Duodenal mucosa (tissue), 2 donors: ENCODE measurements around the gene ANKRD36.
A peak's percentile ranks its signal among the peaks of the same experiment; 100 is the strongest.
"Not testable (repeated sequence)": the region's sequence is repeated elsewhere in the genome, so short reads cannot be mapped to it uniquely, and the experiment has no call there.

Source experiments
- H3K27ac ChIP-seq: one replicate; pipeline ENCODE4 v1.7.0; 2013; ENCODE audit warnings: low read depth, low read length
- H3K27me3 ChIP-seq, 2 donors: one replicate each; pipeline ENCODE4 v1.7.0; 2013; ENCODE audit warnings: low read length in 2 of 2, control low read depth in 1 of 2; ENCODE audit not compliant: insufficient read depth in 2 of 2, control insufficient read depth in 1 of 2
- H3K36me3 ChIP-seq, 2 donors: one replicate each; pipeline ENCODE4 v1.7.0; 2013; ENCODE audit warnings: low read length in 2 of 2, control low read depth in 1 of 2; ENCODE audit not compliant: insufficient read depth in 2 of 2, control insufficient read depth in 1 of 2
- H3K4me1 ChIP-seq, 2 donors: one replicate each; pipeline ENCODE4 v1.7.0; 2013; ENCODE audit warnings: low read length in 2 of 2, control low read depth in 1 of 2; ENCODE audit not compliant: insufficient read depth in 2 of 2, control insufficient read depth in 1 of 2
- H3K4me3 ChIP-seq, 2 donors: one replicate each; pipeline ENCODE4 v1.7.0; 2013; ENCODE audit warnings: low read length in 2 of 2, low read depth in 1 of 2
- H3K9ac ChIP-seq, 2 donors: one replicate each; pipeline ENCODE4 v1.7.0; 2013; ENCODE audit warnings: low read length in 2 of 2, low read depth in 1 of 2
- H3K9me3 ChIP-seq, 2 donors: one replicate each; pipeline ENCODE4 v1.7.0; 2013; ENCODE audit warnings: low read length in 2 of 2, control low read depth in 1 of 2; ENCODE audit not compliant: control insufficient read depth in 1 of 2

ANKRD36 gene

DNA sequence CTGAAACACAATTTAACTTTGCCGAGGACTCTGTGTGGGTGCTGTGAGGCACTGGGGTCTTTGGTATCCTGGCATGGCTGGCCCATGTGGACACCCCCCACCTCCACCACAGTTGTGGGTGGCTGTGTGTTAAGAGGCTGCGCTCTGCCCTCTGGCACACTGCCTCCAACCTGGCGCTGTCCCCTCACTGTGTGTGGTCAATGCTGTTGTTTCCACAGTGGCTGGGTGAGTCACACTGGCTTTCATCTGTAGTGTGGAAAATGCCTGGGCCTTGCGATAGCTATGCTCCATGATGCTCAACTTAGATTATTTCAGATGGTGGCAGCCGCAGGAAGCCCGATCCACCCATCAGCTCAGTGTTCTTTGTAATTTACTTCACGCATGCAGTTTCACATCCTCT is 27.9 kb upstream of the ANKRD36 start:
- H3K36me3 ChIP-seq, H3K9ac ChIP-seq: not testable (repeated sequence)

DNA sequence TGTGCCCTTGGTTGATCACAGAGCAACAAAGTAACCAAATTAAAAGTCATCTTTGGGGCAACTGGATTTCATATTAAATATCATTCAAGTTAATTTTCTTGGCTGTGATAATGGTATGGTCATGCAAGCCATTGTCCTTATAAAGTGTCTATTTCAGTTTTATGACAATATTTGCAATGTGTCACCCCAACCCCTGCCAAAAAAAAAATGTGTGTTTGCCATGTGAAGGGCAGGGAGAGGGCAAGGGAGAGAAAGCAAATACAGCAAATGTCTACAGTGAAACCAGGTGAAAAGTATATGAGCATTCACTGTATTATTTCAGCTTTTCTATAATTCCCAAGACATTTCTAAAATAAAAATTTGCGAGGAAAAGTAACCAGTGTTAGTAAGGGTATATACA is 24.2 kb upstream of the ANKRD36 start:
- H3K36me3 ChIP-seq, H3K9ac ChIP-seq, H3K27ac ChIP-seq, H3K9me3 ChIP-seq, H3K4me1 ChIP-seq, H3K4me3 ChIP-seq, H3K27me3 ChIP-seq: not testable (repeated sequence)

More for the DNA sequence above, 27.9 kb upstream of the ANKRD36 start:
- not testable (repeated sequence) for H3K27ac ChIP-seq, H3K27me3 ChIP-seq, H3K4me3 ChIP-seq, H3K4me1 ChIP-seq, H3K9me3 ChIP-seq

GRCh38 chr2:97092946-97093345 is 20.0 kb upstream of the ANKRD36 start:
- H3K27me3 ChIP-seq, H3K9me3 ChIP-seq, H3K9ac ChIP-seq, H3K4me3 ChIP-seq, H3K4me1 ChIP-seq, H3K27ac ChIP-seq, H3K36me3 ChIP-seq: not testable (repeated sequence)

- H3K9me3 ChIP-seq, H3K4me3 ChIP-seq, H3K27ac ChIP-seq, H3K27me3 ChIP-seq, H3K36me3 ChIP-seq, H3K9ac ChIP-seq, H3K4me1 ChIP-seq: not testable (repeated sequence)
Observed at GRCh38 chr2:97093983-97094771, 18.8 kb upstream of the ANKRD36 start.

DNA sequence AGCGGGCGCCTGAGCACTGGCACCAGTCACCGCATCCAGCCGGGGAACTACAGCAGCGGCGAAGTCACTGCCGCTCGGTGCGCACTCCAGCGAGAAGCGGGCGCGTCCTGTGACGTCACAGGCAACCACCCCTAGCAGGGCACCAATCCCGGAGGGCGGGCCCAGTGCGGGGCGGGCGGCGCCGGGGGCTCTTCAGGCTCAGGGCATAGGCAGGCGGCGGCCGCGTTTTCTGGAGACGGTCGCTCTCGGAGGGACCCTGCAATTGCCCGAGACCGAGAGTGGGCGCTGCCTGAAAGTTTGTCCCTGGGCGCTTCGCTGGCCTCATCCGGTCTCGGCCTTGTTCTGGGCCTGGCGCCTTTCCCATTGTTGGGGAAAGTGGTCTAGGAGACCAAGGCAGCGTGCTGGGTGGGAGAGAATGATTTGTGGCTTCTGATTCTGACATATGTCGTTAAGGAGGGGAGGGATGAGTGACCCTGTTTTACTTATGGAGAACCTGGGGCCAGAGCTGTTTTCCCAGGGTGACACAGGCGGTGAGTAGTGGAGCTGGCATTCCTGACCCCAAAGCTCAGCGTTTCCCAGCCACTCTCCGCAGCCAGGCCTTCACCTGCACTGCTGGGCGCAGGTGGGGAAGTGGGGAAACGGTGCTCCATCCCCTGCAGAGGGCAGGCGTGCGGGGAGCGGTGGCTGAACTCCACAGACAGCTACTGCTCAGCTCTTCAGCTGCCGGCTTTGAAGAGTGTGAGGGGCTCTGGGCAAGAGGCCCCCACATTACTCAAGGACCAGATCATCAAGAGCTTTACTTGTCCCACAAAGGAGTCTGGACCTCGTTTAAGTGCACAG is 18.0 kb upstream of the ANKRD36 start, which contains the start of gene FAHD2B:
Gene FAHD2B (minus strand): TSS at position 111 of the 840 bp plus-strand sequence. CDS start 3,176 bp downstream, outside the sequence.
- H3K27me3 ChIP-seq, H3K4me1 ChIP-seq, H3K36me3 ChIP-seq, H3K27ac ChIP-seq, H3K9me3 ChIP-seq, H3K9ac ChIP-seq: not testable (repeated sequence)
- peak within 1 kb of the TSS in 1 of 2 donors; percentile 36 for H3K4me3 ChIP-seq

DNA sequence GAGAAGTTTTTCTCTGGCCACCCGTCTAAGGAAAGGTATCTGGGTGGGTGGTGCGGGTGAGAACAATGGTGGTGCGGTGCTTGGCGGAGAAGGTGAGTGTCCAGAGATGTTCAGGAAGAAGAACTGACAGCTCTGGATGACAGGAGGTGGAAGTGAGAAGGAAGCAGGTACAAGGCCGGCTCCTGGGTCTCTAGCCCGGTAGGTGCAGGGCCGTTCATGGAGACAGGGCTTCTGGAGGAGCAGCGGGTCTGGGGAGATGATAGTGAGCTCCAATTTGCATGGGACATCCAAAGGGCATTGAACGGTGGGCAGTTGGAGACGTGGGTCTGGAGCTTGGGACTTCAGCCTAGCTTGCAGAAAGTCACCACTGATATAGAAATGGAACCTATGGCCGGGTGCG is 17.3 kb upstream of the ANKRD36 start:
- no peak overlapping the region for H3K4me3 ChIP-seq

GRCh38 chr2:97098786-97099372 is 14.1 kb upstream of the ANKRD36 start:
- not testable (repeated sequence) for H3K27ac ChIP-seq, H3K9me3 ChIP-seq, H3K36me3 ChIP-seq, H3K4me3 ChIP-seq, H3K27me3 ChIP-seq, H3K4me1 ChIP-seq, H3K9ac ChIP-seq

More for the DNA sequence above, 17.3 kb upstream of the ANKRD36 start:
- Histone ChIP-seq H3K36me3 (no peaks in the 10 kb centered on the region), H3K9ac (no peak overlapping the region), H3K27ac (no peak overlapping the region), H3K9me3 (no peaks in the 10 kb centered on the region), H3K4me1 (no peaks in the 10 kb centered on the region), H3K27me3 (no peaks in the 10 kb centered on the region)

DNA sequence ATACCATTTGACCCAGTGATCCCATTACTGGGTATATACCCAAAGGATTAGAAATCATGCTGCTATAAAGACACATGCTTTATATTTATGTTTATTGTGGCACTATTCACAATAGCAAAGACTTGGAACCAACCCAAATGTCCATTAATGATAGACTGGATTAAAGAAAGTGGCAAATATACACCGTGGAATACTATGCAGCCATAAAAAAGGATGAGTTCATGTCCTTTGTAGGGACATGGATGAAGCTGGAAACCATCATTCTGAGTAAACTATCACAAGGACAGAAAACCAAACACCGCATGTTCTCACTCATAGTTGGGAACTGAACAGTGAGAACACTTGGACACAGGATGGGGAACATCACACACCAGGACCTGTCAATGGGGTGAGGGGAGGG is 6.1 kb upstream of the ANKRD36 start:
- not testable (repeated sequence) for H3K27ac ChIP-seq, H3K4me1 ChIP-seq, H3K27me3 ChIP-seq, H3K4me3 ChIP-seq, H3K9ac ChIP-seq, H3K9me3 ChIP-seq, H3K36me3 ChIP-seq

DNA sequence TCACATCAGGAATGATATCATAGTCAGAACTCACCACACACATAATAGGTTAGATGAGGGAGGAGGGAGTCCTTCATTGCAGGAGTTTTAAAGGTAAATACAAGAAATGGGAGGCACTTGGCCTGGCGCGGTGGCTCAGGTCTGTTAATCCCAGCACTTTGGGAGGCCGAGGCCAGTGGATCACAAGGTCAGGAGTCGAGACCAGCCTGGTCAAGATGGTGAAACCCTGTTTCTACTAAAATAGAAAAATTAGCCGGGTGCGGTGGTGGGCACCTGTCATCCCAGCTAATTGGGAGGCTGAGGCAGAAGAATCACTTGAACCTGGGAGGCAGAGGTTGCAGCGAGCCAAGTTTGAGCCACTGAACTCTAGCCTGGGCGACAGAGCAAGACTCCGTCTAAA is 1.7 kb upstream of the ANKRD36 start:
- not testable (repeated sequence) for H3K4me3 ChIP-seq, H3K9me3 ChIP-seq, H3K9ac ChIP-seq, H3K4me1 ChIP-seq, H3K27me3 ChIP-seq, H3K36me3 ChIP-seq, H3K27ac ChIP-seq

DNA sequence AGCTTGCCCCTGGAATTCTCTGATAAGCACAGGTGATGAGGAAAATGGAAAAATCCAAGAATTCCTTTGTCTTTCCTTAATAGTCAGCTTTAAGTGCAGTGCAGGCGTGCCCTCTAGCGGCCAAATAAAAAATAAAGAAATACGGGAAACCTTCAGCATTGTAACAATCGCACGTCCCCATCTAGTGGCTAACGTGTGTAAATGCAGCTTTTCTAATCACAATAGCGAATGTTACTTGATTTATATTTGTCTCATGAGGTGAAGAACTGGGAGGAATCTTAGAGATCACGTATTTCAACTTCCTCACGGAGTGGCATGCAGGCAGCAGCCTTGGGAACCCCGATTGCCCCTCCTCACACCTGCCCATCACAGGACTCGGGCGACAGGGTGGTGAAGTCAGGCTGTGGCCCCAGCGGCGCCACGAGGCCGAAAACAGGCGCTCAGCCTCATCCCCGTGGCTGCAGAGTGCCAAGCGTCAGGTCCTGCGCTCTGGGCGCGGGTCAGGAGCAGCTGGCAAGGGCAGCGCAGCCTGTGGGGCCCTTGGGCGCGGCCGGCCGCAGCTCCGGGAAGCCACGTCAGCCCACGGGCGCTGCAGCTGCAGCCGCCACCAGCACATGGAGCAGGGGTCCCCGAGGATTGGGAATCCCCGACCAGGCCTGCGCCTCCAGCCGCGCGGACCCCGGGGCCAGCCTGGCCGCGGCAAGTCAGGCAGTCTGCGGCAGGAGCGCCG is 468 bp upstream of the ANKRD36 start:
- H3K4me3 ChIP-seq = peak overlapping the region; percentile 55 to 77
- peak overlapping the region; percentile 36 to 97 for H3K9ac ChIP-seq
- peak overlapping the region; percentile 92 for H3K27ac ChIP-seq
- not testable (repeated sequence) for H3K9me3 ChIP-seq, H3K4me1 ChIP-seq, H3K36me3 ChIP-seq, H3K27me3 ChIP-seq
